GM23338 (cell line): ENCODE data around the gene ZNF557. TPM values are rescaled to one million over a fixed set of nuclear protein-coding genes. Genes with fewer than 3 reads are reported as not detected.

Experiments
- ATAC-seq: fragments of 200-7000 bp; cut with Tn5 transposase; 3 replicates; pipeline ENCODE4 v1.9.1; 2020
- DNase-seq: peaks from one replicate; pipeline ENCODE4 v3.0.0-alpha.2; 2015; ENCODE audit warnings: low spot score
- H2AFZ ChIP-seq: fragments of 200-600 bp; sonication (generic); 2 replicates; pipeline ENCODE4 v1.8.0; 2016; ENCODE audit warnings: antibody characterized with exemption, mild to moderate bottlenecking, moderate library complexity
- H3F3A ChIP-seq: fragments of 200-600 bp; sonication (generic); replicated peaks from 2 replicates; pipeline ENCODE4 v1.8.0; 2017; ENCODE audit warnings: antibody characterized with exemption, mixed run types, low read depth
- H3K27ac ChIP-seq: fragments of 200-600 bp; sonication (generic); 2 replicates; pipeline ENCODE4 v1.6.1; 2016; ENCODE audit warnings: low read depth
- H3K27me3 ChIP-seq: fragments of 200-600 bp; sonication (generic); 2 replicates; pipeline ENCODE4 v1.8.0; 2016; ENCODE audit warnings: mild to moderate bottlenecking, mixed run types, moderate library complexity; ENCODE audit not compliant: insufficient read depth
- H3K36me3 ChIP-seq: fragments of 200-600 bp; sonication (generic); 2 replicates; pipeline ENCODE4 v1.8.0; 2016; ENCODE audit warnings: mild to moderate bottlenecking; ENCODE audit not compliant: insufficient read depth
- H3K4me1 ChIP-seq: fragments of 200-600 bp; sonication (generic); 2 replicates; pipeline ENCODE4 v1.8.0; 2016; ENCODE audit warnings: mild to moderate bottlenecking, moderate library complexity; ENCODE audit not compliant: insufficient read depth
- H3K4me2 ChIP-seq: fragments of 200-600 bp; sonication (generic); 2 replicates; pipeline ENCODE4 v1.7.1; 2017; ENCODE audit warnings: mixed run types
- H3K4me3 ChIP-seq: fragments of 200-600 bp; sonication (generic); 2 replicates; pipeline ENCODE4 v1.6.1; 2016; ENCODE audit warnings: mixed run types
- H3K79me2 ChIP-seq: fragments of 200-600 bp; sonication (generic); replicated peaks from 2 replicates; pipeline ENCODE4 v1.8.0; 2017; ENCODE audit warnings: mild to moderate bottlenecking; ENCODE audit not compliant: insufficient read depth
- H3K9me2 ChIP-seq: fragments of 200-600 bp; sonication (generic); 2 replicates; pipeline ENCODE4 v1.8.0; 2017; ENCODE audit not compliant: insufficient read depth
- H4K20me1 ChIP-seq: fragments of 200-600 bp; sonication (generic); replicated peaks from 2 replicates; pipeline ENCODE4 v1.8.0; 2017; ENCODE audit warnings: mild to moderate bottlenecking; ENCODE audit not compliant: insufficient read depth
- H3K27ac Mint-ChIP-seq: 2 replicates; pipeline ENCODE4 v1.8.0; 2020; ENCODE audit warnings: inconsistent platforms, mild to moderate bottlenecking, moderate library complexity, mixed read lengths
- H3K27me3 Mint-ChIP-seq: 3 replicates; pipeline ENCODE4 v1.8.0; 2022; ENCODE audit warnings: low read depth, mild to moderate bottlenecking, moderate library complexity, mixed read lengths, inconsistent platforms; ENCODE audit not compliant: insufficient read depth, poor library complexity
- H3K36me3 Mint-ChIP-seq: 3 replicates; pipeline ENCODE4 v1.8.0; 2021; ENCODE audit warnings: low read depth, mild to moderate bottlenecking, inconsistent platforms, moderate library complexity, mixed read lengths
- H3K4me1 Mint-ChIP-seq: 3 replicates; pipeline ENCODE4 v1.8.0; 2020; ENCODE audit warnings: mild to moderate bottlenecking, inconsistent platforms, mixed read lengths
- H3K4me3 Mint-ChIP-seq: 3 replicates; pipeline ENCODE4 v1.8.0; 2021; ENCODE audit warnings: moderate library complexity, mild to moderate bottlenecking, inconsistent platforms, mixed read lengths
- H3K9me3 Mint-ChIP-seq: 3 replicates; pipeline ENCODE4 v1.8.0; 2020; ENCODE audit warnings: moderate library complexity, mild to moderate bottlenecking, inconsistent platforms, mixed read lengths
- ETS1 ChIP-seq: IDR thresholded peaks from 2 replicates; pipeline ENCODE4 v1.6.1; 2016; ENCODE audit warnings: antibody characterized with exemption
- EZH2 ChIP-seq: fragments of 200-600 bp; sonication (generic); IDR thresholded peaks from one replicate; pipeline ENCODE4 v1.8.0; 2017; ENCODE audit warnings: antibody characterized with exemption, mild to moderate bottlenecking, low read depth; ENCODE audit not compliant: unreplicated experiment
- EZH2phosphoT487 ChIP-seq: fragments of 200-600 bp; sonication (generic); IDR thresholded peaks from one replicate; pipeline ENCODE4 v1.8.1; 2018; ENCODE audit warnings: antibody characterized with exemption; ENCODE audit not compliant: unreplicated experiment
- JUNB ChIP-seq: IDR thresholded peaks from one replicate; pipeline ENCODE4 v1.6.1; 2016; ENCODE audit warnings: antibody characterized with exemption; ENCODE audit not compliant: unreplicated experiment
- NANOG ChIP-seq: IDR thresholded peaks from 2 replicates; pipeline ENCODE4 v1.6.1; 2016; ENCODE audit warnings: antibody characterized with exemption, borderline replicate concordance
- ZNF114 ChIP-seq: fragments of 250-450 bp; sonication (Bioruptor Pico); IDR thresholded peaks from 2 replicates; pipeline ENCODE4 v1.5.0; 2020; ENCODE audit warnings: mild to moderate bottlenecking, moderate library complexity
- ZNF331 ChIP-seq: fragments of 250-450 bp; sonication (Bioruptor Pico); IDR thresholded peaks from 2 replicates; pipeline ENCODE4 v1.5.0; 2020; ENCODE audit warnings: low read depth, mild to moderate bottlenecking, moderate library complexity
- ZNF462 ChIP-seq: fragments of 250-450 bp; sonication (Bioruptor Pico); IDR thresholded peaks from 2 replicates; pipeline ENCODE4 v1.5.0; 2020; ENCODE audit warnings: mild to moderate bottlenecking, moderate library complexity
- polyA plus RNA-seq: library from polyadenylated mRNA; unstranded; fragments of >200 nt; fragmentation: Nextera tagmentation; extraction: Ambion mirVana; gene quantifications from 2 replicates; pipeline ENCODE4 v1.2.1, GENCODE V29; 2016
- total RNA-seq: library from RNA; depleted of rRNA; stranded (reverse); fragments of >200 nt; shearing (Covaris generic); gene quantifications from 2 replicates; pipeline ENCODE4 v1.2.3, GENCODE V29; 2014

The ZNF557 gene
- total and polyA plus RNA-seq, 2 experiments from 2014 or later: 3.7 to 10.3 TPM

- no peaks in the 10 kb centered on the region; the same call in 2 of the 3 replicates for H3K9me3 Mint-ChIP-seq
- no peaks in the 10 kb centered on the region for H4K20me1 ChIP-seq
Measured at GRCh38 chr19:7115721-7116120, 46.2 kb downstream of the ZNF557 start.

More at GRCh38 chr19:7115721-7116120, 46.2 kb downstream of the ZNF557 start:
- Mint-ChIP-seq H3K4me3 (no peak overlapping the region), H3K4me1 (no peaks in the 10 kb centered on the region), H3K36me3 (peaks cover 46% of the 10 kb centered on the region), H3K27me3 (peaks cover 6% of the 10 kb centered on the region), H3K27ac (no peak overlapping the region)
- H3K9me2 ChIP-seq: no peaks in the 10 kb centered on the region
- no peaks in the 10 kb centered on the region for H3K79me2 ChIP-seq
- H3K36me3 ChIP-seq: 0 out of 2 replicates have a peak, but pooled peaks cover 9% of the 10 kb centered on the region
- no peak for DNase-seq
- no peak for ATAC-seq
- no peak overlapping the region for H3K27ac ChIP-seq
- H3F3A ChIP-seq: no peaks in the 10 kb centered on the region
- no peak overlapping the region for H2AFZ ChIP-seq
- no peak overlapping the region for H3K4me2 ChIP-seq
- no peaks in the 10 kb centered on the region for H3K27me3 ChIP-seq
- H3K4me1 ChIP-seq: no peaks in the 10 kb centered on the region
- no peak overlapping the region for H3K4me3 ChIP-seq
- TF ChIP-seq EZH2 (no peak), EZH2phosphoT487 (no peak), JUNB (no peak), ZNF462 (CRISPR knock-in tag) (no peak), ZNF331 (CRISPR knock-in tag) (no peak), NANOG (no peak), ETS1 (no peak), ZNF114 (no peak)
